Peyer's patch (tissue), 4 donors: ENCODE measurements around the gene TRIP10. TPM values are rescaled to one million over a fixed set of nuclear protein-coding genes. Genes with fewer than 3 reads are reported as not detected.
"Not testable (repeated sequence)": the region's sequence is repeated elsewhere in the genome, so short reads cannot be mapped to it uniquely, and the experiment has no call there.

Experiments
- DNase-seq, 3 donors: peaks; one replicate each; pipeline ENCODE4 v3.0.0-alpha.2; 2017 to 2019
- H3K27ac ChIP-seq, 4 donors: fragments of 200-600 bp; sonication (generic); one replicate each; pipeline ENCODE4 v1.5.1; 2016 to 2019
- H3K27me3 ChIP-seq, 2 donors: fragments of 200-600 bp; sonication (generic); one replicate each; pipeline ENCODE4 v1.5.1; 2019
- H3K36me3 ChIP-seq, 3 donors: fragments of 200-600 bp; sonication (generic); one replicate each; pipeline ENCODE4 v1.5.1; 2016 to 2019
- H3K4me1 ChIP-seq, 4 donors: fragments of 200-600 bp; sonication (generic); one replicate each; pipeline ENCODE4 v1.5.1; 2016 to 2019
- H3K4me3 ChIP-seq, 4 donors: fragments of 200-600 bp; sonication (generic); 1 replicate in 3 of 4; 2 replicates in 1 of 4; pipeline ENCODE4 v1.5.1; 2016 to 2019; ENCODE audit warnings: mild to moderate bottlenecking in 1 of 4
- H3K9me3 ChIP-seq, 4 donors: fragments of 200-600 bp; sonication (generic); one replicate each; pipeline ENCODE4 v1.5.1; 2016 to 2019; ENCODE audit warnings: mild to moderate bottlenecking in 1 of 4
- POLR2A ChIP-seq, 2 donors: fragments of 450-650 bp; IDR thresholded peaks; one replicate each; pipeline ENCODE4 v1.5.1; 2017; ENCODE audit warnings: antibody characterized with exemption in 2 of 2, mild to moderate bottlenecking in 2 of 2, moderate library complexity in 2 of 2
- total RNA-seq, 4 donors: library from RNA; depleted of rRNA; stranded (reverse); fragments of >200 nt; gene quantifications; one replicate each; pipeline ENCODE4 v1.1.0, GENCODE V29; 2016
- TF ChIP-seq, protein P1 (sequence below), 6 experiments: fragments of 450-650 bp in 4 of 6; fragments of 200-600 bp in 2 of 6; sonication (generic) in 1 of 6; IDR thresholded peaks; one replicate each; pipeline ENCODE4 v1.5.1; 2017 to 2019; ENCODE audit warnings: antibody characterized with exemption in 6 of 6, mild to moderate bottlenecking in 3 of 6, moderate library complexity in 1 of 6

The TRIP10 gene
- total RNA-seq, 4 donors from 2014 or later = 30.1 to 314 (median 81.5) TPM

DNA sequence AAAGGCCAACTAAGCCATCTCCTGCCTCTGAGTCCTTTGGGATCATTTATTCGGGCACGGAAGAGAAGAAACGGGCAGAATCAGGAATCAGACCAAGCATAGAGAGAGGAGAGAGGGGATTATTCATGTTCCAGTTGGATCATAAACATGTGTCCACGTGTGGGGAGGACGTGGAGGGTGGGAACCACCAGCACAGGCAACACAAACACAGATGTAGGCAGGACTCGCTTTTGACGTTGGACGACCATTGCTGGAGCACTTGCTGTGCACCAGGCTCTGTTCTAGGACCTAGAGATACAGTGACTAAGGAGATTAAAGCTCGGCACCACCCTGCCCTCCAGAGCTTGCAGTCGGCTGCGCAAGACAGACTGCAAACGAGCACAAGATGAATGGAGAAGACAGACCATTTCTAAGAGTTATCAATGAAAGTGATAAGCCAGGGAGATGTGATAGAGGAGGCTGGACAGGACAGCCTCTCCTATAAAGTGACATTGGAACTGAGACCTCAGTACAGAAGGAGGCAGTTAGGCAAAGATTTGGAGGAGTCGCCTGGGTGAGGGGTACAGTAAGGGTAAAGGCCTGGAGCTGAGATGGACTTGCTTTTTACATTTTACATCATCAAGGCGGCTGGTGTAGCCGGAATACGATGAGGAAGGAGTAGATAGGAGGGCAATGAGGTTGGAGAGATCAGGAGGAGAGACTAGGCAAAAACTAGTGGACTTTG lies 27.0 kb downstream of the TRIP10 start:
- Histone ChIP-seq H3K27me3 (no peaks in the 10 kb centered on the region), H3K36me3 (peaks cover 0 to 13% (median 0%) of the 10 kb centered on the region in 3 donors), H3K27ac (peak overlapping the region; percentile 75 to 97 (median 88)), H3K9me3 (no peaks in the 10 kb centered on the region), H3K4me1 (peaks cover 0 to 9% (median 5%) of the 10 kb centered on the region in 4 donors), H3K4me3 (peak overlapping the region; percentile 44 to 70 (median 56))
- peak in 1 of 3 donors; percentile 63 for DNase-seq
- TF ChIP-seq POLR2A (IDR thresholded peaks at IDR 0.05) = no peak
- TF ChIP-seq, protein P1, sequence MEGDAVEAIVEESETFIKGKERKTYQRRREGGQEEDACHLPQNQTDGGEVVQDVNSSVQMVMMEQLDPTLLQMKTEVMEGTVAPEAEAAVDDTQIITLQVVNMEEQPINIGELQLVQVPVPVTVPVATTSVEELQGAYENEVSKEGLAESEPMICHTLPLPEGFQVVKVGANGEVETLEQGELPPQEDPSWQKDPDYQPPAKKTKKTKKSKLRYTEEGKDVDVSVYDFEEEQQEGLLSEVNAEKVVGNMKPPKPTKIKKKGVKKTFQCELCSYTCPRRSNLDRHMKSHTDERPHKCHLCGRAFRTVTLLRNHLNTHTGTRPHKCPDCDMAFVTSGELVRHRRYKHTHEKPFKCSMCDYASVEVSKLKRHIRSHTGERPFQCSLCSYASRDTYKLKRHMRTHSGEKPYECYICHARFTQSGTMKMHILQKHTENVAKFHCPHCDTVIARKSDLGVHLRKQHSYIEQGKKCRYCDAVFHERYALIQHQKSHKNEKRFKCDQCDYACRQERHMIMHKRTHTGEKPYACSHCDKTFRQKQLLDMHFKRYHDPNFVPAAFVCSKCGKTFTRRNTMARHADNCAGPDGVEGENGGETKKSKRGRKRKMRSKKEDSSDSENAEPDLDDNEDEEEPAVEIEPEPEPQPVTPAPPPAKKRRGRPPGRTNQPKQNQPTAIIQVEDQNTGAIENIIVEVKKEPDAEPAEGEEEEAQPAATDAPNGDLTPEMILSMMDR (IDR thresholded peaks at IDR 0.05) = no peak

DNA sequence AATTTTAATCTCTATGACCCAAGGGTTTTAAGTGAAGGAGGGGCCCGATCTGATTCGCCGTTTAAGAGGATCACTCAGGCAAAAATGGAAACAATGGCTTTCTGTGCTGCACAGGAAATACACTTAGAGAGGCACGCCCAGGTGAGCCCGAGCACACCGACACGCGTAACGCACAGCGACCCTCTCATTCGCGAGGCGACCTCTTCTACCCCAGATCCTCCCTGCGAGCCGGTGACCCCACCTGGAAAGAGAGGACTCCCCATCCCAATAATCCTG lies 27.5 kb downstream of the TRIP10 start:
- Histone ChIP-seq H3K4me1 (peaks cover 0 to 9% (median 5%) of the 10 kb centered on the region in 4 donors), H3K27me3 (no peaks in the 10 kb centered on the region), H3K27ac (peak overlapping the region; percentile 75 to 97 (median 88)), H3K4me3 (peak overlapping the region; percentile 44 to 70 (median 56)), H3K36me3 (peaks cover 0 to 8% (median 0%) of the 10 kb centered on the region in 3 donors), H3K9me3 (no peaks in the 10 kb centered on the region)
- no peak for DNase-seq
- TF ChIP-seq, protein P1 (IDR thresholded peaks at IDR 0.05) = no peak
- no peak for TF ChIP-seq POLR2A (IDR thresholded peaks at IDR 0.05)

DNA sequence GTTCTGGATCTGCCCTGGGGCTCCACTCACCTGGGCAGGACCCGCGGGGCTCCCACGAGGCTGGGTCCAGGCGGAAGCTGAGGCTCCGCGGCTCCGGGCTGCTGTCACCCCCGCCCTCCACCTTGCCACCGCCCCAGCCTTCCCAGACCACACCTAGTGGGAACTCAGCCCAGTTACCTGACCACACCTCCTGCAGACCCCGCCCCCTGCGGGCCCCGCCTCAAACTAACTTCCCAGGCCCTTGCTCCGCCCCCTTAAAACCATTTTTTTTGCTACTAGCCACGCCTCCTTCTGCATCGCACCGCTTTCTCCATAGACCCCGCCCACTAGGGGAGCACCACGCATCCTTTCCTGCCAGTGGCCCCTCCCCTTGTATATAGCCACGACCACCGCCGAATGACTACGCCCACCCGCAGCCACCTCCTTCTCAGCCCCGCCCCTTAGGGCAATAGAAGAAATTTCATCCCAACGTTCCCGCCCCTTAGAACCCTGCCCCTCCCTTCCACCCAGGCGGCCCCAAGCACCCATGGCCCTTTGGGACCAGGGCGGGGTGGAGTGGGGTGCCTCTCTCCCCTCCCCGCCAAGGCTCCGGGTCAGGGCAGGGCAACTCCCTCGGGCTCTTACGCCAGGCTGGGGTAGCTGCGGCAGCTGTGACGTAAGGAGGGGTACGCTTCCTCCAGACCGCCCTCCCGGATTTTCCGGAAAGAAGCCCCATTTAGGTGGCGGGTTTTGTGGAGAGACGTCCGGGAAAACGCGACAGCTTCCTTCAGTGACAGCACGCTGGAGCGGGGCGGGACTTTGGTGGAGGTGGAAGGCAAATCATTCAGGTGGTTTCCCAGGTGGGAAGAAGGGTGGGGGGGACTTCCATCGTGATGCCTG lies 28.1 kb downstream of the TRIP10 start, which contains the start of gene SH2D3A:
SH2D3A (minus strand) TSS at position 79 of the 879 bp plus-strand sequence. CDS start 3,687 bp downstream, outside the sequence.
- DNase-seq = peak; percentile 97 to 99 (median 97)
- peak within 1 kb of the TSS; percentile 44 to 70 (median 56) for H3K4me3 ChIP-seq
- H3K36me3 ChIP-seq = peaks cover 0 to 8% (median 0%) of the 10 kb centered on the region in 3 donors
- peak; percentile 90 to 94 for TF ChIP-seq POLR2A (IDR thresholded peaks at IDR 0.05)
- TF ChIP-seq, protein P1 (IDR thresholded peaks at IDR 0.05) = peak in 1 of 6 experiments; percentile 7
- no peaks in the 10 kb centered on the region for H3K27me3 ChIP-seq
- peak within 1 kb of the TSS; percentile 75 to 97 (median 88) for H3K27ac ChIP-seq
- peaks cover 0 to 9% (median 5%) of the 10 kb centered on the region in 4 donors for H3K4me1 ChIP-seq
- no peaks in the 10 kb centered on the region for H3K9me3 ChIP-seq

DNA sequence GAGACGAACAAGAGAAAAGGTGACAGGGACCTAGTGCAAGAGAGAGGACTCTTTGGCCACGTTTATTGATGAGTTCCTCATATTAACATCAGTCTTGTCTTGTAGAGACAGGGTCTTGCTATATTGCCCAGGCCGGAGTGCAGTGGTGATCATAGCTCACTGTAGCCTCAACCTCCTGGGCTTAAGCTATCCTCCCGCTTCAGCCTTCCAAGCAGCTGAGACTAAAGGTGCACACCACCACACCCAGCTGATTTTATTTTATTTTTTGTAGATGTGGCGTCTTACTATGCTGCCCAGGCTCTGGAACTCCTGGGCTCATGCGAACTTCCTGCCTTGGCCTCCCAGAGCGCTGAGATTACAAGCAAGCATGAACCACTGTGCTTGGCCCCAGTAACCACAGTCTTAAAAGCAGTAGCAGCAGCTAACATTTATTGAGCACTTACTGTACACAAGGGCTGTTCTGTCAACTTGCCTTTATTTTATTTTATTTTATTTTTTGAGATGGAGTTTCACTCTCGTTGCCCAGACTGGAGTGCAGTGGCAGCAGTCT lies 28.8 kb downstream of the TRIP10 start:
- TF ChIP-seq, protein P1 (IDR thresholded peaks at IDR 0.05) = no peak
- TF ChIP-seq POLR2A (IDR thresholded peaks at IDR 0.05) = no peak
- H3K4me3 ChIP-seq = peak overlapping the region in 3 of 4 donors; percentile 44 to 63 (median 50)
- no peaks in the 10 kb centered on the region for H3K27me3 ChIP-seq
- peaks cover 0 to 9% (median 5%) of the 10 kb centered on the region in 4 donors for H3K4me1 ChIP-seq
- peak in 2 of 3 donors; percentile 25 to 52 for DNase-seq
- H3K9me3 ChIP-seq = no peaks in the 10 kb centered on the region
- H3K36me3 ChIP-seq = peaks cover 0 to 3% (median 0%) of the 10 kb centered on the region in 3 donors
- H3K27ac ChIP-seq = peak overlapping the region; percentile 75 to 97 (median 88)

DNA sequence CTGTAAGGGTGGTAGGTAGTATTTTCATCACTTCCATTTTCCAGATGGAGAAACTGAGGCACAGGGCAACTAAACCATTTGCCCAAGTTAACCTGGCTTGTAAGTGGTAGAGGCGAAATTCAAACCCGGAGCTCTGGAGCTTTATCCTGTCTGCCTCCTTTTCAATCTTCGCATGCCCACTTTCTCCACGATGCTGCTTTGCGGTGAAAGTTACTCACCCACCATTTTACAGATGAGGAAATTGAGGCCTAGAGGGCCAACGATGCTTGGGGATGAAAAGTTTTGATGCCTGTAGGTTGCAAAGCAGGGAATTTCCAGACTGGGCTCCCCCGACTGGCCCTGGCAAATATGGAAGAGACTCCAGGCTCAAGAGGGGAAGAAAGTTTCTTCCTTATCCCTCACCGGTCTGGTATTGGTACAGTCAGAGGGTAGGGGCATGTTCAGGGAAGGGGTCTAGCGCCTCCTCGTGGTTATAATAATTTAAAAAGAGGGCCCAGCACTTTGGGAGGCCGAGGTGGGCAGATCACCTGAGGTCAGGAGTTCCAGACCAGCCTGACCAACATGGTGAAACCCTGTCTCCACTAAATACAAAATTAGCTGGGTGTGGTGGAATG lies 29.6 kb downstream of the TRIP10 start:
- Histone ChIP-seq H3K9me3 (no peaks in the 10 kb centered on the region), H3K4me3 (no peak overlapping the region), H3K27me3 (no peaks in the 10 kb centered on the region), H3K4me1 (peaks cover 0 to 9% (median 5%) of the 10 kb centered on the region in 4 donors), H3K36me3 (no peaks in the 10 kb centered on the region), H3K27ac (peak overlapping the region in 1 of 4 donors; percentile 75)
- no peak for TF ChIP-seq POLR2A (IDR thresholded peaks at IDR 0.05)
- TF ChIP-seq, protein P1 (IDR thresholded peaks at IDR 0.05) = peak in 4 of 6 experiments; percentile 28 to 54 (median 51)
- DNase-seq = no peak

DNA sequence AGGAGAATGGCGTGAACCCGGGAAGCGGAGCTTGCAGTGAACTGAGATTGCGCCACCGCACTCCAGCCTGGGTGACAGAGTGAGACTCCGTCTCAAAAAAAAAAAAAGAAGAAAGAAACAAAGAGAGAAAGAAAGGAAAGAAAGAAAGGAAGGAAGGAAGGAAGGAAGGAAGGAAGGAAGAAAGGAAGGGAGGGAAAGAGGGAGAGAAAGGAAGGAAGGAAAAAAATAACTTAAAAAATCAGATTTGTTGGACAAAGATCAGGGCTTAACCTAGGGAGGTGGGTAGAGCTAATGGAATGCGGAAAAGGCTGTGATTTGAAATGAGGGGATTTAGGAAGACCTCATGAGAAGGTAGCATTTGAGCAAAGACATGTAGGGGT lies 32.2 kb downstream of the TRIP10 start:
- Histone ChIP-seq H3K4me1 (peaks cover 0 to 11% (median 5%) of the 10 kb centered on the region in 4 donors), H3K27ac (peak overlapping the region in 1 of 4 donors; percentile 90)
- not testable (repeated sequence) for H3K27me3 ChIP-seq, H3K9me3 ChIP-seq, H3K4me3 ChIP-seq, H3K36me3 ChIP-seq, DNase-seq
